ENCODE data around the gene RAB3IL1. TPM values are rescaled to one million over a fixed set of nuclear protein-coding genes. Genes with fewer than 3 reads are reported as not detected.

RAB3IL1 gene
- total RNA-seq, 2 donors from 2014 or later = 9.7 to 14.9 TPM

DNA sequence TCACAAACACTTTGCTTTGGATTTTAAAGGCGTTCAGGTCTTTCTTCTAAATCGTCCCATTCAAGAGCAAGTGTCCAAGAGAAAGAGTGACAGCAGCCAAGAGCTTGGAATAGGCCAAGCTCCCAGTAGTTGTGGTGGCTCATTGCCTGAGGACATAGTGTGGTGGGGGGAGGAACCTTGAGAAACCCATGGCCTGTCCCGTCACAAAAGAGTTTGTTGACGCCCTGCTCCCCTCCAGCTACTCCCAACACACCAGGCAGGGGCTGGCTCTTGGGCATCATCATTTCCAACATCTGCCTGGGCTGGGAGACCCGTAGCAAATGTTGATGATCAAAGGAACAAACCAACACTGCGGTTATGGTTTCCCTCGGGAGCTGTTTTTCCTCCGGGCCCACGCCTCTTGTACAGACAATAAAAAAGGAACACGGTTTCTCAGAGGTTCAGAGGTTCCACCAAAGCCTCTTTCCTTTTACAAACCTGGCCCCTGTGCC, 46.8 kb downstream of the RAB3IL1 start:
- H3K4me3 Mint-ChIP-seq = no peak overlapping the region
- H3K4me1 Mint-ChIP-seq = peaks cover 10% of the 10 kb centered on the region
- no peaks in the 10 kb centered on the region for H3K9me3 Mint-ChIP-seq
- H3K27ac ChIP-seq (ENCODE audit: low read depth, low read length) = peak overlapping the region; percentile 67
- no peak for DNase-seq
- TF ChIP-seq, protein P1, sequence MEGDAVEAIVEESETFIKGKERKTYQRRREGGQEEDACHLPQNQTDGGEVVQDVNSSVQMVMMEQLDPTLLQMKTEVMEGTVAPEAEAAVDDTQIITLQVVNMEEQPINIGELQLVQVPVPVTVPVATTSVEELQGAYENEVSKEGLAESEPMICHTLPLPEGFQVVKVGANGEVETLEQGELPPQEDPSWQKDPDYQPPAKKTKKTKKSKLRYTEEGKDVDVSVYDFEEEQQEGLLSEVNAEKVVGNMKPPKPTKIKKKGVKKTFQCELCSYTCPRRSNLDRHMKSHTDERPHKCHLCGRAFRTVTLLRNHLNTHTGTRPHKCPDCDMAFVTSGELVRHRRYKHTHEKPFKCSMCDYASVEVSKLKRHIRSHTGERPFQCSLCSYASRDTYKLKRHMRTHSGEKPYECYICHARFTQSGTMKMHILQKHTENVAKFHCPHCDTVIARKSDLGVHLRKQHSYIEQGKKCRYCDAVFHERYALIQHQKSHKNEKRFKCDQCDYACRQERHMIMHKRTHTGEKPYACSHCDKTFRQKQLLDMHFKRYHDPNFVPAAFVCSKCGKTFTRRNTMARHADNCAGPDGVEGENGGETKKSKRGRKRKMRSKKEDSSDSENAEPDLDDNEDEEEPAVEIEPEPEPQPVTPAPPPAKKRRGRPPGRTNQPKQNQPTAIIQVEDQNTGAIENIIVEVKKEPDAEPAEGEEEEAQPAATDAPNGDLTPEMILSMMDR (conservative IDR thresholded peaks at IDR 0.05) = no peak
- peaks cover 10% of the 10 kb centered on the region for H3K27me3 Mint-ChIP-seq (ENCODE audit: insufficient read depth)
- peak overlapping the region; percentile 55 for H3K27ac Mint-ChIP-seq
- peaks cover 6% of the 10 kb centered on the region for H3K36me3 Mint-ChIP-seq (ENCODE audit: low read depth)
- no peak overlapping the region for H3K9ac ChIP-seq (ENCODE audit: extremely low read depth, low read length, poor library complexity, severe bottlenecking)
- no peaks in the 10 kb centered on the region for H3K4me1 ChIP-seq (ENCODE audit: control insufficient read depth, insufficient read depth, low read length)
- WGBS, 2 experiments (ENCODE audit: insufficient coverage in 1 of 2, insufficient read length in 1 of 2) = 74 to 82% methylated on average over 7 to 9 of the region's 10 CpGs
- H3K27me3 ChIP-seq (ENCODE audit: control insufficient read depth, insufficient read depth, low read length, poor library complexity, severe bottlenecking) = peaks cover 13% of the 10 kb centered on the region
- H3K4me3 ChIP-seq (ENCODE audit: low read length) = no peak overlapping the region
- H3K36me3 ChIP-seq (ENCODE audit: control insufficient read depth, insufficient read depth, low read length) = peaks cover 11% of the 10 kb centered on the region
- H3K9me3 ChIP-seq (ENCODE audit: control insufficient read depth, low read length) = no peaks in the 10 kb centered on the region

DNA sequence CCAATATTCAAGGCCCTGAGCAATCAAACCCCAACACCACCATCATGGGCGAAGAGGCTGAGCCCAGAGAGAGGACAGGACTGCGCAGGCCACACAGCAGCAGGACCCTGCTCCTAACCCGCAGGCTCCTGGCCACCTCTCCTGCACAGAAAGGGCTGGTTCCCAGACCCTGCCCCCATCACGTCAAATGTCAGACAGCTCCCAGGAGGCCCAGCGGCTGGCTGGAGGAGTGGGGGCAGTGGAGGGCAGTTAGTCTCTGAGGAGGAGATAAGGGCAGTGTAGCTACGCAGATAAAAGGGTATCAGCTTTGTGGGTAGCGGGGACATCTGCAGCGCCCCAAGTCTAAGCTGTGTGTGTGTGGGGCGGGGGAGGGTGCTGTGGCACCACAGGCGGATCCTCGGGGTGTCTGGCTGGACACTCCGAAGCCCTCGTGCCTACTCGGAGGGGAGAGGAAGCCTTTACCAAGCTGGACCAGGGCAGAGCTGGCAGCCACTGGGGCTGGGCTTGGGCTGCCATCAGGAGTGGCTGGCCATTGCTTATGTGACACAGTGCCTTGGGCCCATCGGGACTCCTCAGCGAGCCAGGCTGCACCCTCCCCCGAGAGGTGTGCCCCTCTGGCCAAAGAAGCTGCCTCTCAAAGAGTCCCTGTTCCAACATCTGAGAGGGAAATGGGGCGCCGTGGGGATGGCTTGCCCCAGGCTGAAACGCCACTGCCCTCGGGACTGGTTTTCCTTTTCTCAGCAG, 47.5 kb downstream of the RAB3IL1 start:
- no peaks in the 10 kb centered on the region for H3K9me3 ChIP-seq (ENCODE audit: control insufficient read depth, low read length)
- no peak overlapping the region for H3K4me3 ChIP-seq (ENCODE audit: low read length)
- H3K27ac Mint-ChIP-seq = no peak overlapping the region
- peak overlapping the region; percentile 67 for H3K27ac ChIP-seq (ENCODE audit: low read depth, low read length)
- H3K27me3 ChIP-seq (ENCODE audit: control insufficient read depth, insufficient read depth, low read length, poor library complexity, severe bottlenecking) = peaks cover 13% of the 10 kb centered on the region
- peak; percentile 74 for DNase-seq
- peaks cover 12% of the 10 kb centered on the region for H3K36me3 Mint-ChIP-seq (ENCODE audit: low read depth)
- peaks cover 10% of the 10 kb centered on the region for H3K4me1 Mint-ChIP-seq
- H3K36me3 ChIP-seq (ENCODE audit: control insufficient read depth, insufficient read depth, low read length) = peaks cover 18% of the 10 kb centered on the region
- WGBS, 2 experiments (ENCODE audit: insufficient coverage in 1 of 2, insufficient read length in 1 of 2) = 91 to 94% methylated on average over 18 to 21 of the region's 21 CpGs
- peaks cover 10% of the 10 kb centered on the region for H3K27me3 Mint-ChIP-seq (ENCODE audit: insufficient read depth)
- TF ChIP-seq, protein P1 (conservative IDR thresholded peaks at IDR 0.05) = no peak
- H3K4me1 ChIP-seq (ENCODE audit: control insufficient read depth, insufficient read depth, low read length) = no peaks in the 10 kb centered on the region
- no peak overlapping the region for H3K9ac ChIP-seq (ENCODE audit: extremely low read depth, low read length, poor library complexity, severe bottlenecking)
- no peaks in the 10 kb centered on the region for H3K9me3 Mint-ChIP-seq
- H3K4me3 Mint-ChIP-seq = no peak overlapping the region

DNA sequence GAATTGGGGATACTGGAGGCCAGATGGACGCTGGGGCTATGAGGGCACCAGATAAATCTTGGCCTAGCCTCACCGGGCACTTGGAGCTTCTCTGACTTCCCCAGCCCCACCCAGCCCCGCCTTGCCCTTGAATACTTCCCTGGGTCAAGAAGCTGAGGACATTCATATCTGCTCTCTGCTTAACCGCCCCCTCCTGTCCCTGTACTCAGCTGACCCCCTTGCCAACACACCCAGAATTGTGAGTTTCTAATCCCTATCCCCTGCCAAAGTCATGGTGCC, 48.0 kb downstream of the RAB3IL1 start:
- peaks cover 10% of the 10 kb centered on the region for H3K4me1 Mint-ChIP-seq
- no peak overlapping the region for H3K27ac Mint-ChIP-seq
- peak overlapping the region; percentile 67 for H3K27ac ChIP-seq (ENCODE audit: low read depth, low read length)
- TF ChIP-seq, protein P1 (conservative IDR thresholded peaks at IDR 0.05) = no peak
- no peak overlapping the region for H3K9ac ChIP-seq (ENCODE audit: extremely low read depth, low read length, poor library complexity, severe bottlenecking)
- H3K36me3 ChIP-seq (ENCODE audit: control insufficient read depth, insufficient read depth, low read length) = peaks cover 22% of the 10 kb centered on the region
- H3K27me3 ChIP-seq (ENCODE audit: control insufficient read depth, insufficient read depth, low read length, poor library complexity, severe bottlenecking) = peaks cover 13% of the 10 kb centered on the region
- no peaks in the 10 kb centered on the region for H3K9me3 ChIP-seq (ENCODE audit: control insufficient read depth, low read length)
- H3K36me3 Mint-ChIP-seq (ENCODE audit: low read depth) = peaks cover 16% of the 10 kb centered on the region
- 89 to 93% methylated on average over 3 to 4 of the region's 4 CpGs for WGBS, 2 experiments (ENCODE audit: insufficient coverage in 1 of 2, insufficient read length in 1 of 2)
- H3K4me3 ChIP-seq (ENCODE audit: low read length) = no peak overlapping the region
- H3K4me3 Mint-ChIP-seq = no peak overlapping the region
- peaks cover 10% of the 10 kb centered on the region for H3K27me3 Mint-ChIP-seq (ENCODE audit: insufficient read depth)
- no peaks in the 10 kb centered on the region for H3K4me1 ChIP-seq (ENCODE audit: control insufficient read depth, insufficient read depth, low read length)
- no peak for DNase-seq
- no peaks in the 10 kb centered on the region for H3K9me3 Mint-ChIP-seq

Measured in endodermal cell (in vitro differentiated cells).